Spleen (tissue), 11 donors: ENCODE data around the gene USP15. TPM values are rescaled to one million over a fixed set of nuclear protein-coding genes. Genes with fewer than 3 reads are reported as not detected.

Source experiments
- DNase-seq: peaks from one replicate; pipeline ENCODE4 v3.0.0-alpha.2; 2020
- H3K27ac ChIP-seq, 8 donors: fragments of 200-600 bp; sonication (generic) in 7 of 8; 1 replicate in 4 of 8; 2 replicates in 4 of 8; pipeline versions ENCODE4 v1.5.0 to v1.8.0; 2016 to 2021; ENCODE audit warnings: inconsistent platforms in 4 of 8, mild to moderate bottlenecking in 4 of 8, moderate library complexity in 1 of 8
- H3K27me3 ChIP-seq, 7 donors: fragments of 200-600 bp; sonication (generic) in 6 of 7; replicated peaks in 1 of 7; 1 replicate in 4 of 7; 2 replicates in 3 of 7; pipeline versions ENCODE4 v1.5.0 to v1.8.0; 2016 to 2021; ENCODE audit warnings: inconsistent platforms in 3 of 7, mild to moderate bottlenecking in 1 of 7
- H3K36me3 ChIP-seq, 6 donors: fragments of 200-600 bp; sonication (generic) in 5 of 6; 1 replicate in 4 of 6; 2 replicates in 2 of 6; pipeline versions ENCODE4 v1.5.0 to v1.8.0; 2016 to 2021; ENCODE audit warnings: inconsistent platforms in 2 of 6
- H3K4me1 ChIP-seq, 6 donors: fragments of 200-600 bp; sonication (generic) in 5 of 6; 1 replicate in 3 of 6; 2 replicates in 3 of 6; pipeline versions ENCODE4 v1.5.0 to v1.8.0; 2016 to 2021; ENCODE audit warnings: inconsistent platforms in 3 of 6
- H3K4me3 ChIP-seq, 8 donors: fragments of 200-600 bp; sonication (generic) in 7 of 8; 1 replicate in 4 of 8; 2 replicates in 4 of 8; pipeline versions ENCODE4 v1.5.0 to v1.8.0; 2016 to 2021; ENCODE audit warnings: inconsistent platforms in 4 of 8, mild to moderate bottlenecking in 4 of 8, moderate library complexity in 2 of 8
- H3K9me3 ChIP-seq, 8 donors: fragments of 200-600 bp; sonication (generic) in 7 of 8; 1 replicate in 4 of 8; 2 replicates in 4 of 8; pipeline versions ENCODE4 v1.5.0 to v1.8.0; 2016 to 2021; ENCODE audit warnings: inconsistent platforms in 4 of 8
- POLR2A ChIP-seq, 3 donors: fragments of 450-650 bp; IDR thresholded peaks; one replicate each; pipeline ENCODE4 v1.5.1; 2017; ENCODE audit warnings: antibody characterized with exemption in 3 of 3, mild to moderate bottlenecking in 1 of 3
- POLR2AphosphoS5 ChIP-seq, 3 donors: sonication (generic); formaldehyde crosslinking; IDR thresholded peaks; one replicate each; pipeline ENCODE4 v1.5.1; 2017; ENCODE audit warnings: antibody characterized with exemption in 3 of 3
- WGBS, 5 donors: extraction: QIAGEN DNeasy Blood & Tissue Kit in 3 of 5; methylation state at CpG; one replicate each; pipeline versions ENCODE4 v1.1.5 to v1.1.7; 2013 to 2018; 5-methylcytosine and 5-hydroxymethylcytosine counted together
- intact Hi-C: fragments of 100-400 bp; cut with DNase I; formaldehyde crosslinking; loops from one replicate; pipeline ENCODE4 v1.15.0; 2023; ENCODE audit warnings: low total_unique reads
- polyA plus RNA-seq, 3 donors: library from polyadenylated mRNA; stranded (reverse); fragments of 200-250 nt; gene quantifications; one replicate each; pipeline ENCODE4 v1.2.1, GENCODE V29; 2013
- total RNA-seq, 7 donors: library from RNA; depleted of rRNA in 3 of 7; stranded (reverse); fragments of >200 nt in 3 of 7; fragmentation: NEBNext Ultra II Directional in 4 of 7; extraction: Animal tissue kit (Norgen Biotek cat#: 25700) in 4 of 7; gene quantifications; one replicate each; pipeline versions ENCODE4 v1.1.0 to v1.2.1, GENCODE V29; 2016 to 2021
- TF ChIP-seq, protein P1 (sequence below), 11 experiments: fragments of 200-600 bp in 7 of 11; fragments of 450-650 bp in 4 of 11; sonication (generic) in 4 of 11; IDR thresholded peaks in 8 of 11; conservative IDR thresholded peaks in 3 of 11; 1 replicate in 7 of 11; 2 replicates in 4 of 11; pipeline versions ENCODE4 v1.4.0 to v1.8.0; 2016 to 2021; ENCODE audit warnings: antibody characterized with exemption in 11 of 11, inconsistent platforms in 4 of 11, mild to moderate bottlenecking in 1 of 11
- donor health status: healthy with polysubstance abuse.
- donor health status: DM: no; HTN: no; CAD: no; lungs with moderate emphysema.
- donor health status: DM: no; HTN: no; CAD: no.
- donor health status: Bipolar disorder and iron deficiency.
- donor health status: healthy.
- donor health status: DM: no; HTN: no; CAD: no.
- donor health status: DM: yes; HTN: yes; CAD: no.

USP15 gene
- total and polyA plus RNA-seq, 10 donors, result 65.3 to 288 (median 162) TPM

DNA sequence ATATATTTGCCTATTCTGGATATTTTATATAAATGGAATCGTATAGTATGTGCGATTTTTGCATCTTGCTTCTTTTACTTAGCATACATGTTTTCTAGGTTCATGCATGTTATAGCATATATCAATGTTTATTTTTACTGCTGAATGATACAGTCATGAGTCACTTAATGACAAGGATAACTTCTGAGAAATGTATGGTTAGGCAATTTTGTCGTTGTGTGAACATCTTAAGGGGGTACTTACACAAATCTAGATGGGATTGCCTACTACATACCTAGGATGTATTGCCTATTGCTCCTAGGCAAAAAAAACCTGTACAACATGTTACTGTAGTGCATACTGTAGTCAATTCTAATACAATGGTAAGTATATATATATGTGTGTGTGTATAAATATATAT lies 8.8 kb downstream of the USP15 start:
- no peak overlapping the region for H3K4me3 ChIP-seq
- 71 to 81% (median 74%) methylated on average over 3 of the region's 3 CpGs for WGBS, 5 donors
- intact Hi-C loops, result no loop called here
- no peak for TF ChIP-seq POLR2AphosphoS5 (IDR thresholded peaks at IDR 0.05)
- TF ChIP-seq POLR2A (IDR thresholded peaks at IDR 0.05), result no peak
- TF ChIP-seq, protein P1, sequence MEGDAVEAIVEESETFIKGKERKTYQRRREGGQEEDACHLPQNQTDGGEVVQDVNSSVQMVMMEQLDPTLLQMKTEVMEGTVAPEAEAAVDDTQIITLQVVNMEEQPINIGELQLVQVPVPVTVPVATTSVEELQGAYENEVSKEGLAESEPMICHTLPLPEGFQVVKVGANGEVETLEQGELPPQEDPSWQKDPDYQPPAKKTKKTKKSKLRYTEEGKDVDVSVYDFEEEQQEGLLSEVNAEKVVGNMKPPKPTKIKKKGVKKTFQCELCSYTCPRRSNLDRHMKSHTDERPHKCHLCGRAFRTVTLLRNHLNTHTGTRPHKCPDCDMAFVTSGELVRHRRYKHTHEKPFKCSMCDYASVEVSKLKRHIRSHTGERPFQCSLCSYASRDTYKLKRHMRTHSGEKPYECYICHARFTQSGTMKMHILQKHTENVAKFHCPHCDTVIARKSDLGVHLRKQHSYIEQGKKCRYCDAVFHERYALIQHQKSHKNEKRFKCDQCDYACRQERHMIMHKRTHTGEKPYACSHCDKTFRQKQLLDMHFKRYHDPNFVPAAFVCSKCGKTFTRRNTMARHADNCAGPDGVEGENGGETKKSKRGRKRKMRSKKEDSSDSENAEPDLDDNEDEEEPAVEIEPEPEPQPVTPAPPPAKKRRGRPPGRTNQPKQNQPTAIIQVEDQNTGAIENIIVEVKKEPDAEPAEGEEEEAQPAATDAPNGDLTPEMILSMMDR (IDR thresholded peaks at IDR 0.05 in 8 of 11, conservative IDR thresholded peaks at IDR 0.05 in 3 of 11), result no peak
- no peak for DNase-seq
- no peaks in the 10 kb centered on the region for H3K27me3 ChIP-seq
- H3K27ac ChIP-seq, result peak overlapping the region in 2 of 8 donors; percentile 48 to 49
- peaks cover 57 to 100% (median 99%) of the 10 kb centered on the region in 6 donors for H3K4me1 ChIP-seq
- no peaks in the 10 kb centered on the region for H3K9me3 ChIP-seq
- H3K36me3 ChIP-seq, result no peaks in the 10 kb centered on the region

DNA sequence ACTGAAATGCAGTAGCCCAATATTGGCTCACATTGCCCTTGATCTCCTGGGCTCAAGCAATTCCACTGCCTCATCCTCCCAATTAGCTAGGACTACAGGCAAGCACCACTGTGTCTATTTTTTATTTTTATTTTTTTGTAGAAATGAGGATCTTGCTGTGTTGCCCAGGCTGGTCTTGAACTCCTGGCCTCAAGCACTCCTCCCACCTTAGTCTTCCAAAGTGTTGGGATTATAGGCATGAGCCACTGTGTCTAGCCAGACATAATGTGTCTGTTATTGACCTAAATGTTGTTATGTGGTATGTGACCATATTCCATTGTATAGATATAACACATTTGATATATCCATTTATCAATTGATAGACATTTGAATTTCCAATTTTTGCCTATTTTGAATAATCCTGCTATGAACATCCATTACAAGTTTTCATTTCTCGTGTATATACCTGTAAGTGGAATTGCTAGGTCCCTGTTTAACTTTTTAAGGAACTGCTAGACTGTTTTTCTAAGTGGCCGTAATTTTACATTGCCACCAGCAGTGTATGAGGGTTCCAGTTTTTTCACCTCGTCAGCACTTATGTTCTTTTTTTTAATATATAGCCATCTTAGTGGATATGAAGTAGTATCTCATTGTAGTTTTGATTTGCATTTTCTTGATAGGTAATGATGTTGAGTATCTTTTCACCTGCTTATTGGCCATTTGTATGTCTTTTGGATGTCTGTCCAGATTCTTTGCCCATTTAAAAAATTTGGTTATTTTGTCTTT lies 9.4 kb downstream of the USP15 start:
- Histone ChIP-seq H3K27me3 (no peaks in the 10 kb centered on the region), H3K36me3 (no peaks in the 10 kb centered on the region), H3K27ac (peak overlapping the region in 1 of 8 donors; percentile 23), H3K9me3 (no peaks in the 10 kb centered on the region), H3K4me1 (peaks cover 50 to 100% (median 100%) of the 10 kb centered on the region in 6 donors), H3K4me3 (no peak overlapping the region)
- no peak for DNase-seq
- 73 to 88% (median 76%) methylated on average over 3 of the region's 3 CpGs for WGBS, 5 donors
- TF ChIP-seq, protein P1 (IDR thresholded peaks at IDR 0.05 in 8 of 11, conservative IDR thresholded peaks at IDR 0.05 in 3 of 11), result no peak
- TF ChIP-seq POLR2A (IDR thresholded peaks at IDR 0.05) (no peak), POLR2AphosphoS5 (IDR thresholded peaks at IDR 0.05) (no peak)
- intact Hi-C loops, result no loop called here

DNA sequence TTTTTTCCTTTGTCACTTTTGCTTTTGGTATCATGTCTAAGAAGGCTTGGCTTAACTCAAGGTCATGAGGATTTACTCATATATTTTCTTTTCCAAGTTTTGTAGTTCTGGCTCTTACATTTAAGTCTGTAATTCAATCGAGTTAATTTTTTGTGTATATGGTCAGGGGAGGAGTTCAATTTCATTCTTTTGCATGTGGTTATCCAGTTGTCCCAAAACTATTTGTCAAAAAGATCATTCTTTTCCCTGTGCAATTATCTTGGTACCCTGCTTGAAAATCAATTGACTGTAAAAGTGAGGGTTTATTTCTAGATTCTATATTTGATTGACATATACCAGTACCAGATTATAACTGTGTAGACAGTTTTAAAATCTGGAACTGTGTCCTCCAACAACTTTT lies 10.2 kb downstream of the USP15 start:
- DNase-seq, result no peak
- Histone ChIP-seq H3K36me3 (no peaks in the 10 kb centered on the region), H3K27ac (peak overlapping the region in 1 of 8 donors; percentile 23), H3K9me3 (no peaks in the 10 kb centered on the region), H3K27me3 (no peaks in the 10 kb centered on the region), H3K4me1 (peaks cover 44 to 100% (median 99%) of the 10 kb centered on the region in 6 donors), H3K4me3 (no peak overlapping the region)
- intact Hi-C loops, result no loop called here
- no peak for TF ChIP-seq POLR2A (IDR thresholded peaks at IDR 0.05)
- no peak for TF ChIP-seq POLR2AphosphoS5 (IDR thresholded peaks at IDR 0.05)
- TF ChIP-seq, protein P1 (IDR thresholded peaks at IDR 0.05 in 8 of 11, conservative IDR thresholded peaks at IDR 0.05 in 3 of 11), result no peak
- 59 to 73% (median 63%) methylated on average over 1 of the region's 1 CpG for WGBS, 5 donors

DNA sequence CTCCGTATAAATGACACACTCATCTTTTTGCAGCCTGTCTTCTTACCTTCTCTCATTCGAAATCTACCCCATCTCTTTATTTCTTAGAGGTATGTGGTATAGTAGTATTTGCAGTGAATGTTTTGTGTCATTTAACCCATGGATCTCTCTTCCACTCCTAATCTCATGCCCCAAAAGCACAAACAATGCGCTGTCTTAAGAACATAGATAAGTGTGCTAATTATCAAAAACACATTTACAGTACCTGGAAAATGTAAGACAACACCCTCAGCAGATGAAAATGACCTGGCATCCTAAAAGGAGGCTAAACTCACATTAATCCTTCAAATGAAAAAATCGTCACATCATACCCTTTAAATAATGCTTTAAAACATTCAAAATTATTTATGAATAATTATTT lies 10.7 kb downstream of the USP15 start:
- H3K9me3 ChIP-seq, result no peaks in the 10 kb centered on the region
- DNase-seq, result no peak
- no peak overlapping the region for H3K4me3 ChIP-seq
- H3K27ac ChIP-seq, result peak overlapping the region in 1 of 8 donors; percentile 23
- intact Hi-C loops, result no loop called here
- H3K27me3 ChIP-seq, result no peaks in the 10 kb centered on the region
- no peaks in the 10 kb centered on the region for H3K36me3 ChIP-seq
- TF ChIP-seq, protein P1 (IDR thresholded peaks at IDR 0.05 in 8 of 11, conservative IDR thresholded peaks at IDR 0.05 in 3 of 11), result no peak
- TF ChIP-seq POLR2AphosphoS5 (IDR thresholded peaks at IDR 0.05), result no peak
- WGBS, 5 donors, result 65 to 73% (median 69%) methylated on average over 4 of the region's 4 CpGs
- H3K4me1 ChIP-seq, result peaks cover 43 to 100% (median 99%) of the 10 kb centered on the region in 6 donors
